NCI-H1436 (cell line): Measurements from ENCODE around the gene ACVR1B.

ENCODE experiments used
- DNase-seq: peaks from one replicate; lab custom pipeline; 2025; lab: John Stamatoyannopoulos, UW

ACVR1B gene

GRCh38 chr12:51951199-51951842, at the start of gene ACVR1B:
TSS of gene ACVR1B (plus strand) at chr12:51951699. CDS start at chr12:51951744, 45 bp downstream.
- DNase-seq = peak; percentile 89

GRCh38 chr12:51901881-51902280, 49.6 kb upstream of the ACVR1B start:
- DNase-seq = no peak

- DNase-seq = no peak
Observed at GRCh38 chr12:51904951-51905470, 46.5 kb upstream of the ACVR1B start.

- no peak for DNase-seq
Observed at GRCh38 chr12:51905471-51906429, 45.7 kb upstream of the ACVR1B start.

GRCh38 chr12:51906430-51907082, 44.9 kb upstream of the ACVR1B start:
- DNase-seq = no peak

GRCh38 chr12:51907083-51907855, 44.2 kb upstream of the ACVR1B start, which contains the start of gene ACVRL1:
TSS of gene ACVRL1 (plus strand) at chr12:51907504. CDS start at chr12:51912475, 4,971 bp downstream.
- DNase-seq = no peak

GRCh38 chr12:51907856-51908425, 43.6 kb upstream of the ACVR1B start:
- DNase-seq = no peak

- DNase-seq = no peak
Observed at GRCh38 chr12:51908876-51909592, 42.5 kb upstream of the ACVR1B start.

GRCh38 chr12:51910168-51910567, 41.3 kb upstream of the ACVR1B start:
- DNase-seq = no peak

- DNase-seq = no peak
Observed at GRCh38 chr12:51910691-51911090, 40.8 kb upstream of the ACVR1B start.

GRCh38 chr12:51911307-51911706, 40.2 kb upstream of the ACVR1B start:
- no peak for DNase-seq

- no peak for DNase-seq
Observed at GRCh38 chr12:51911788-51912711, 39.4 kb upstream of the ACVR1B start.

GRCh38 chr12:51913071-51914033, 38.1 kb upstream of the ACVR1B start:
- no peak for DNase-seq

- no peak for DNase-seq
Observed at GRCh38 chr12:51914034-51914923, 37.2 kb upstream of the ACVR1B start.

- DNase-seq = no peak
Observed at GRCh38 chr12:51915003-51915625, 36.4 kb upstream of the ACVR1B start.

- DNase-seq = no peak
Observed at GRCh38 chr12:51915951-51916350, 35.5 kb upstream of the ACVR1B start.
